Measurements from ENCODE around the gene ATG4B. TPM values are rescaled to one million over a fixed set of nuclear protein-coding genes. Genes with fewer than 3 reads are reported as not detected.

Gene ATG4B
- total RNA-seq, 1 experiment from 2014 or later = 24.1 TPM

DNA sequence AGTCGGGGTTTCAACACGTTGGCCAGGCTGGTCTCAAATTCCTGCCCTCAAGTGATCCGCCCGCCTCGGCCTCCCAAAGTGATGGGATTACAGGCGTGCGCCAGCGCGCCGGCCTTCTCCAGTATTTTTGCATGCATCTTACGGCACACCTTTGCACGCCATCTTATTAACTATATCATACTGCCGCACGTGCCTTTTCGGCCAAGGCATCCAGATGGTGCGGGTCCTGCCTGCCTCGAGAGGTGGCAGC lies 63.6 kb downstream of the ATG4B start:
- DNase-seq (ENCODE audit: low read depth, low spot score) = no peak
- in situ Hi-C loops (cut with HindIII; ENCODE audit: low pct_unique_long_range_greater_than_20kb, low sequenced_read_pairs) = no loop called here

- peak; percentile 92 for DNase-seq (ENCODE audit: low read depth, low spot score)
- in situ Hi-C loops (cut with HindIII; ENCODE audit: low pct_unique_long_range_greater_than_20kb, low sequenced_read_pairs) = no loop called here
Measured at GRCh38 chr2:241701399-241702154, 64.1 kb downstream of the ATG4B start, which contains the start of gene ING5. TSS of gene ING5 (plus strand) at chr2:241702039. CDS start at chr2:241702066, 27 bp downstream.

- peak; percentile 76 for DNase-seq (ENCODE audit: low read depth, low spot score)
- in situ Hi-C loops (cut with HindIII; ENCODE audit: low pct_unique_long_range_greater_than_20kb, low sequenced_read_pairs) = no loop called here
Measured at GRCh38 chr2:241702155-241703031, 64.9 kb downstream of the ATG4B start.

- DNase-seq (ENCODE audit: low read depth, low spot score) = no peak
- in situ Hi-C loops (cut with HindIII; ENCODE audit: low pct_unique_long_range_greater_than_20kb, low sequenced_read_pairs) = no loop called here
Measured at GRCh38 chr2:241703032-241703604, 65.6 kb downstream of the ATG4B start.

- in situ Hi-C loops (cut with HindIII; ENCODE audit: low pct_unique_long_range_greater_than_20kb, low sequenced_read_pairs) = no loop called here
- DNase-seq (ENCODE audit: low read depth, low spot score) = no peak
Measured at GRCh38 chr2:241706537-241706936, 69.0 kb downstream of the ATG4B start.

DNA sequence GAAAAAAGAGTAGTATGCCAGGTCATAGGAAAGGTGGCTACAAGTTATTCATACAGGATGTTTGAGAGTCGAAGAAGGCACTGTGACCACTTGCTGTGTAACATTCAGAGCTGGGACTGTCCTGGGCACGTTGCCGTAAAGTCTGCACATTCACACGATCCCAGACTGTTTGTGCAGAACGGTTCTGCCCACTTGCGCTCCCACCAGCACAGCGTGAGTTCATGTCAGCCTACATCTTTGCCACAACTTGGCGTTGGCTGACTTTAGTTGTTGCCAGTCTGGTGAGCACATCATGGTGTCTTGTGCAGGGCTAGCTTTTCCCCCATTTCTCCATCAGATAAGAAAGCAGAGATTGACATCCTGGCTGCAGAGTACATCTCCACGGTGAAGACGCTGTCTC lies 71.4 kb downstream of the ATG4B start:
- in situ Hi-C loops (cut with HindIII; ENCODE audit: low pct_unique_long_range_greater_than_20kb, low sequenced_read_pairs) = no loop called here
- DNase-seq (ENCODE audit: low read depth, low spot score) = no peak

- in situ Hi-C loops (cut with HindIII; ENCODE audit: low pct_unique_long_range_greater_than_20kb, low sequenced_read_pairs) = no loop called here
- no peak for DNase-seq (ENCODE audit: low read depth, low spot score)
Measured at GRCh38 chr2:241719093-241719492, 81.6 kb downstream of the ATG4B start.

- in situ Hi-C loops (cut with HindIII; ENCODE audit: low pct_unique_long_range_greater_than_20kb, low sequenced_read_pairs) = no loop called here
- DNase-seq (ENCODE audit: low read depth, low spot score) = no peak
Measured at GRCh38 chr2:241720099-241720498, 82.6 kb downstream of the ATG4B start.

GRCh38 chr2:241720560-241720959 lies 83.1 kb downstream of the ATG4B start:
- in situ Hi-C loops (cut with HindIII; ENCODE audit: low pct_unique_long_range_greater_than_20kb, low sequenced_read_pairs) = no loop called here
- DNase-seq (ENCODE audit: low read depth, low spot score) = no peak

DNA sequence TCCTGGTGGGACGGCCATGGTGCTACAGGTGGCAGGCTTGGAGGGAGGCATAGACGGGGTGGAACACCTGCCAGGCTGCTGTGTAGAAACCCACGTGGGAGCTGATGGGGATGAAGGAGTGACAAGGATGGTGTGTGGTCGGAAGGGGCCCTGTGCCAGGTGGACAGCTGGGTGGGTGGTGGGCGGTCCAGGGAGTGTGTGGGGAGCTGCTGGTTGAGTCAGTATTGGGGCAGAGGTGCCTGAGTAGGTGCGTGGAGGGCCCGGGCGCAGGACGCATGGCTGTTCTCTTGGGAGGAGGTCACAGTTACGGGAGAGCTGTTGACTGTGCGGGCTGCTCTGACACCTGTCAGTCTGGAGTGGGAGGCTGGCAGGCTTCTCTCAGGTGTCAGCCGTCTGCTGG lies 84.4 kb downstream of the ATG4B start:
- no peak for DNase-seq (ENCODE audit: low read depth, low spot score)
- in situ Hi-C loops (cut with HindIII; ENCODE audit: low pct_unique_long_range_greater_than_20kb, low sequenced_read_pairs) = no loop called here

GRCh38 chr2:241722896-241723454 lies 85.5 kb downstream of the ATG4B start:
- no peak for DNase-seq (ENCODE audit: low read depth, low spot score)
- in situ Hi-C loops (cut with HindIII; ENCODE audit: low pct_unique_long_range_greater_than_20kb, low sequenced_read_pairs) = no loop called here

Other genes starting within 250 kb of the ATG4B start
- 55.9 and 64.2 TPM in 2 replicates for gene STK25, start 129.1 kb upstream of the ATG4B start, total RNA-seq (2014; rRNA removed; shearing (Covaris generic))
- 9.0 and 10.6 TPM in 2 replicates for gene BOK, start 78.9 kb upstream of the ATG4B start, total RNA-seq (2014; rRNA removed; shearing (Covaris generic))
- 35.2 and 39.6 TPM in 2 replicates for gene THAP4, start 535 bp upstream of the ATG4B start, total RNA-seq (2014; rRNA removed; shearing (Covaris generic))
- gene DTYMK, start 49.1 kb downstream of the ATG4B start, total RNA-seq (2014; rRNA removed; shearing (Covaris generic)) = 55.3 and 60.8 TPM in 2 replicates
- 23.9 and 24.2 TPM in 2 replicates for gene ING5, start 64.3 kb downstream of the ATG4B start, total RNA-seq (2014; rRNA removed; shearing (Covaris generic))
- gene D2HGDH, start 96.9 kb downstream of the ATG4B start, total RNA-seq (2014; rRNA removed; shearing (Covaris generic)) = 8.8 and 9.0 TPM in 2 replicates
- gene GAL3ST2, start 139.1 kb downstream of the ATG4B start, total RNA-seq (2014; rRNA removed; shearing (Covaris generic)) = not detected in 2 replicates
- not detected in 2 replicates for gene NEU4, start 171.5 kb downstream of the ATG4B start, total RNA-seq (2014; rRNA removed; shearing (Covaris generic))
- gene PDCD1, start 221.2 kb downstream of the ATG4B start, total RNA-seq (2014; rRNA removed; shearing (Covaris generic)) = not detected in 2 replicates
- gene RTP5, start 232.0 kb downstream of the ATG4B start, total RNA-seq (2014; rRNA removed; shearing (Covaris generic)) = not detected in 2 replicates

Measured in SK-MEL-5 (cell line).